GM12878 (cell line): Measurements from ENCODE around the gene SLMAP. TPM values are rescaled to one million over a fixed set of nuclear protein-coding genes. Genes with fewer than 3 reads are reported as not detected.

Experiments used
- ATAC-seq: fragments of 200-7000 bp; cut with Tn5 transposase; 3 replicates; pipeline ENCODE4 v1.9.1; 2020; ENCODE audit warnings: mild to moderate bottlenecking, moderate library complexity
- BruUV-seq: library from RNA; stranded (reverse); fragments of 400-500 nt; replicated peaks from 2 replicates; lab custom pipeline; 2021; lab: Mats Ljungman, UMichigan
- CTCF ChIA-PET: fragments of 300-600 bp; sonication (Branson Sonifier 250); formaldehyde crosslinking; extraction: SDS; loops from one replicate; lab custom pipeline; 2021; ENCODE audit warnings: inconsistent platforms; lab: Yijun Ruan, JAX
- POLR2A ChIA-PET: fragments of 350-600 bp; formaldehyde crosslinking; extraction: SDS; loops from one replicate; lab custom pipeline; 2021; ENCODE audit warnings: inconsistent platforms; lab: Charles Lee
- RAD21 ChIA-PET: fragments of 300-600 bp; sonication (Branson Sonifier 250); formaldehyde crosslinking; loops from one replicate; lab custom pipeline; 2023; ENCODE audit warnings: antibody characterized with exemption; ENCODE audit not compliant: unreplicated experiment; lab: Charles Lee
- SMC1A ChIA-PET: fragments of 300-600 bp; sonication (Branson Sonifier 250); formaldehyde crosslinking; loops from one replicate; lab custom pipeline; 2023; ENCODE audit not compliant: unreplicated experiment, uncharacterized antibody; lab: Charles Lee
- DNase-seq: peaks from one replicate; pipeline ENCODE4 v3.0.0-alpha.2; 2011; ENCODE audit warnings: low read depth, low spot score
- FAIRE-seq: peaks from 3 replicates; lab custom pipeline; 2011; peaks lifted over from hg19 to GRCh38; lab: Jason Lieb, UNC
- H2AFZ ChIP-seq: 2 replicates; pipeline ENCODE4 v1.6.0; 2011; ENCODE audit warnings: low read depth, low read length, control low read depth; ENCODE audit not compliant: control insufficient read depth
- H3K27ac ChIP-seq: 2 replicates; pipeline ENCODE4 v1.5.1; 2011; ENCODE audit warnings: control low read depth; ENCODE audit not compliant: control insufficient read depth, insufficient read depth
- H3K27me3 ChIP-seq, 2 experiments: replicated peaks in 1 of 2; 2 replicates each; pipeline versions ENCODE4 v1.6.0 to v1.6.1; 2011; ENCODE audit warnings: low read length in 1 of 2; ENCODE audit not compliant: control insufficient read depth in 2 of 2, insufficient read depth in 2 of 2
- H3K36me3 ChIP-seq, 2 experiments: 2 replicates each; pipeline ENCODE4 v1.5.1; 2011; ENCODE audit warnings: low read length in 1 of 2; ENCODE audit not compliant: control insufficient read depth in 2 of 2, insufficient read depth in 2 of 2
- H3K4me1 ChIP-seq: 2 replicates; pipeline ENCODE4 v1.6.1; 2011; ENCODE audit warnings: mild to moderate bottlenecking, low read length, moderate library complexity, mixed read lengths; ENCODE audit not compliant: control insufficient read depth, insufficient read depth
- H3K4me2 ChIP-seq: 2 replicates; pipeline ENCODE4 v1.6.0; 2011; ENCODE audit warnings: control low read depth; ENCODE audit not compliant: control insufficient read depth, insufficient read depth
- H3K4me3 ChIP-seq: fragments of 200-600 bp; sonication (generic); 2 replicates; pipeline ENCODE4 v1.5.1; 2016
- H3K79me2 ChIP-seq: 2 replicates; pipeline ENCODE4 v1.6.0; 2011; ENCODE audit warnings: low read length; ENCODE audit not compliant: control insufficient read depth, insufficient read depth
- H3K9ac ChIP-seq: 2 replicates; pipeline ENCODE4 v1.8.0; 2011; ENCODE audit warnings: low read length, control low read depth, mixed read lengths; ENCODE audit not compliant: control insufficient read depth, insufficient read depth
- H3K9me3 ChIP-seq: replicated peaks from 3 replicates; pipeline ENCODE4 v1.5.1; 2011; ENCODE audit warnings: mild to moderate bottlenecking, low read length; ENCODE audit not compliant: control insufficient read depth, insufficient read depth
- H4K20me1 ChIP-seq: 2 replicates; pipeline ENCODE4 v1.6.0; 2011; ENCODE audit not compliant: control insufficient read depth, insufficient read depth
- BCL3 ChIP-seq: IDR thresholded peaks from 2 replicates; pipeline ENCODE4 v1.6.1; 2011; ENCODE audit warnings: borderline replicate concordance, low read depth, mild to moderate bottlenecking, moderate library complexity, low read length; ENCODE audit not compliant: insufficient read depth, poor library complexity, severe bottlenecking
- E2F8 ChIP-seq: fragments of 450-650 bp; IDR thresholded peaks from 2 replicates; pipeline ENCODE4 v1.6.1; 2018; ENCODE audit warnings: mild to moderate bottlenecking, low read depth, moderate library complexity; ENCODE audit not compliant: partially characterized antibody
- ETV6 ChIP-seq, 2 experiments: fragments of 450-650 bp in 1 of 2; IDR thresholded peaks in 1 of 2; conservative IDR thresholded peaks in 1 of 2; 2 replicates each; pipeline ENCODE4 v1.6.1; 2014; ENCODE audit warnings: antibody characterized with exemption in 1 of 2, borderline replicate concordance in 1 of 2, low read depth in 1 of 2, mild to moderate bottlenecking in 1 of 2, moderate library complexity in 1 of 2
- EZH2 ChIP-seq: IDR thresholded peaks from 2 replicates; pipeline ENCODE4 v1.6.1; 2012; ENCODE audit warnings: low read depth, mild to moderate bottlenecking, control low read depth, inconsistent platforms, low read length, borderline replicate concordance; ENCODE audit not compliant: control insufficient read depth
- JUNB ChIP-seq: IDR thresholded peaks from 2 replicates; pipeline ENCODE4 v1.6.1; 2016; ENCODE audit warnings: antibody characterized with exemption, mild to moderate bottlenecking
- KDM1A ChIP-seq: fragments of 200-600 bp; sonication (generic); IDR thresholded peaks from 2 replicates; pipeline ENCODE4 v1.6.1; 2016; ENCODE audit warnings: borderline replicate concordance
- KLF5 ChIP-seq: fragments of 450-650 bp; IDR thresholded peaks from 2 replicates; pipeline ENCODE4 v1.6.1; 2014; ENCODE audit warnings: mild to moderate bottlenecking; ENCODE audit not compliant: partially characterized antibody
- PAX8 ChIP-seq: fragments of 450-650 bp; IDR thresholded peaks from 2 replicates; pipeline ENCODE4 v1.6.1; 2017; ENCODE audit warnings: mild to moderate bottlenecking, moderate library complexity
- PBX3 ChIP-seq: IDR thresholded peaks from 2 replicates; pipeline ENCODE4 v1.6.1; 2011; ENCODE audit warnings: mild to moderate bottlenecking, low read depth, low read length, moderate library complexity; ENCODE audit not compliant: insufficient replicate concordance
- RBBP5 ChIP-seq: fragments of 200-600 bp; sonication (generic); conservative IDR thresholded peaks from 2 replicates; pipeline ENCODE4 v1.6.1; 2016
- RCOR1 ChIP-seq: conservative IDR thresholded peaks from 2 replicates; pipeline ENCODE4 v1.6.1; 2012; ENCODE audit warnings: low read depth, low read length, improper control_type of control experiment
- SMAD5 ChIP-seq: IDR thresholded peaks from 2 replicates; pipeline ENCODE4 v1.6.1; 2016; ENCODE audit warnings: antibody characterized with exemption, low read depth
- SREBF1 ChIP-seq: IDR thresholded peaks from 2 replicates; pipeline ENCODE4 v1.6.1; 2012; ENCODE audit warnings: mild to moderate bottlenecking, low read length
- TBL1XR1 ChIP-seq: IDR thresholded peaks from 2 replicates; pipeline ENCODE4 v1.6.1; 2012; ENCODE audit warnings: low read depth, low read length, improper control_type of control experiment
- YBX1 ChIP-seq: fragments of 450-650 bp; IDR thresholded peaks from 2 replicates; pipeline ENCODE4 v1.6.1; 2016; ENCODE audit warnings: antibody characterized with exemption
- ZNF592 ChIP-seq: fragments of 450-650 bp; IDR thresholded peaks from 2 replicates; pipeline ENCODE4 v1.6.1; 2017; ENCODE audit warnings: mild to moderate bottlenecking, moderate library complexity
- WGBS: methylation state at CpG from one replicate; pipeline ENCODE4 v1.1.6; 2016; ENCODE audit warnings: low lambda C conversion rate; ENCODE audit not compliant: insufficient replicate concordance, insufficient coverage; ENCODE audit errors: missing lambda C conversion rate; 5-methylcytosine and 5-hydroxymethylcytosine counted together
- in situ Hi-C: fragments of 300-500 bp; cut with MboI; formaldehyde crosslinking; loops from 9 replicates; pipeline ENCODE4 v1.14.3; 2018; ENCODE audit warnings: mixed read lengths
- intact Hi-C: fragments of 100-400 bp; cut with micrococcal nuclease; formaldehyde crosslinking; loops from one replicate; pipeline ENCODE4 v1.14.2; 2022; ENCODE audit not compliant: unreplicated experiment
- polyA plus RNA-seq, 11 experiments: library from polyadenylated mRNA; depleted of rRNA in 4 of 11; unstranded in 6 of 11; stranded (reverse) in 5 of 11; fragments of >200 nt; fragmentation: Nextera tagmentation in 4 of 11; fragmentation: Illumina TruSeq in 1 of 11; extraction: Ambion mirVana in 4 of 11; extraction: Trizol in 1 of 11; gene quantifications; 1 replicate in 1 of 11; 2 replicates in 10 of 11; pipeline versions ENCODE4 v1.2.1 to v1.2.3, GENCODE V29; 2011 to 2016; ENCODE audit warnings: inconsistent platforms in 2 of 11, missing spikeins in 2 of 11, low read depth in 1 of 11
- total RNA-seq, 4 experiments: library from RNA; depleted of rRNA in 3 of 4; stranded (reverse); fragments of >200 nt in 3 of 4; fragmentation: Illumina TruSeq in 1 of 4; extraction: Trizol in 1 of 4; gene quantifications; 2 replicates each; pipeline versions ENCODE4 v1.2.1 to v1.2.3, GENCODE V29; 2013 to 2021

Gene SLMAP
- total and polyA plus RNA-seq, 10 of the 15 experiments (the other 5 are each of a cell fraction or from before 2014, with no cell fraction given): 8.3 to 43.8 (median 26.4) TPM

GRCh38 chr3:57933602-57934001 is 177.5 kb downstream of the SLMAP start:
- Histone ChIP-seq H3K4me3 (no peak overlapping the region), H3K4me2 (no peak overlapping the region), H3K4me1 (no peaks in the 10 kb centered on the region), H3K9me3 (no peaks in the 10 kb centered on the region)
- in situ Hi-C loops: no loop called here
- no peak for TF ChIP-seq SMAD5
- TF ChIP-seq SREBF1: no peak
- TF ChIP-seq ZNF592: no peak
- no peak for TF ChIP-seq RCOR1
- no peak for TF ChIP-seq RBBP5
- TF ChIP-seq KLF5: no peak
- TF ChIP-seq EZH2: no peak
- TF ChIP-seq ETV6 (conservative IDR thresholded peaks at IDR 0.05 in 1 of 2, IDR thresholded peaks at IDR 0.05 in 1 of 2; ENCODE audit: borderline replicate concordance in 1 of 2, low read depth in 1 of 2): no peak
- TF ChIP-seq BCL3: no peak
- no peak for TF ChIP-seq TBL1XR1
- no peak for TF ChIP-seq PAX8
- TF ChIP-seq E2F8: no peak
- no peak for TF ChIP-seq JUNB
- TF ChIP-seq YBX1: no peak
- TF ChIP-seq KDM1A: no peak
- no peak for TF ChIP-seq PBX3
- TF ChIP-seq, all 136 proteins: peak for 0
- ChIA-PET CTCF (no interaction called here), RAD21 (no interaction called here), SMC1A (interaction anchor here (0.7 kb wide), 1 partner anchor 20 kb away, joined by 3 read pairs; no protein-coding TSS in a partner anchor), POLR2A (no interaction called here)
- Histone ChIP-seq H3K27me3 (no peaks in the 10 kb centered on the region), H3K9ac (no peak overlapping the region), H4K20me1 (no peaks in the 10 kb centered on the region), H3K79me2 (no peaks in the 10 kb centered on the region), H3K27ac (no peak overlapping the region), H3K36me3 (no peaks in the 10 kb centered on the region; a peak in 1 of 4 replicates), H2AFZ (no peak overlapping the region)
- no TSS peak for BruUV-seq
- no peak for FAIRE-seq
- intact Hi-C loops: no loop called here
- no peak for DNase-seq
- ATAC-seq: no peak
- WGBS: 98% methylated on average over 2 of the region's 2 CpGs
